PFSK-1 (cell line): Measurements from ENCODE around the gene PRKCE.

Experiments used
- POLR2AphosphoS5 ChIP-seq: IDR thresholded peaks from 2 replicates; pipeline ENCODE4 v1.6.1; 2012; ENCODE audit warnings: low read depth, mild to moderate bottlenecking, control low read depth, low read length, moderate library complexity
- REST ChIP-seq, 2 experiments: IDR thresholded peaks; 2 replicates each; pipeline versions ENCODE4 v1.6.1 to v1.8.0; 2011 to 2012; ENCODE audit warnings: low read depth in 2 of 2, low read length in 2 of 2, control low read depth in 1 of 2, inconsistent platforms in 1 of 2, mild to moderate bottlenecking in 1 of 2, moderate library complexity in 1 of 2; ENCODE audit not compliant: insufficient read depth in 1 of 2
- SIN3A ChIP-seq: IDR thresholded peaks from 2 replicates; pipeline ENCODE4 v1.6.1; 2012; ENCODE audit warnings: mild to moderate bottlenecking, low read length, moderate library complexity, borderline replicate concordance; ENCODE audit not compliant: insufficient read depth
- TAF1 ChIP-seq: IDR thresholded peaks from 2 replicates; pipeline ENCODE4 v1.6.1; 2012; ENCODE audit warnings: low read length, control low read depth, borderline replicate concordance; ENCODE audit not compliant: insufficient read depth

GRCh38 chr2:45771261-45771660, 119.8 kb downstream of the PRKCE start:
- TF ChIP-seq POLR2AphosphoS5 (no peak), REST (IDR thresholded peaks at IDR 0.05; ENCODE audit: insufficient read depth in 1 of 2, low read depth in 2 of 2, low read length in 2 of 2) (no peak), SIN3A (no peak), TAF1 (no peak)
